ENCODE results near the gene UCK2.

UCK2 gene

DNA sequence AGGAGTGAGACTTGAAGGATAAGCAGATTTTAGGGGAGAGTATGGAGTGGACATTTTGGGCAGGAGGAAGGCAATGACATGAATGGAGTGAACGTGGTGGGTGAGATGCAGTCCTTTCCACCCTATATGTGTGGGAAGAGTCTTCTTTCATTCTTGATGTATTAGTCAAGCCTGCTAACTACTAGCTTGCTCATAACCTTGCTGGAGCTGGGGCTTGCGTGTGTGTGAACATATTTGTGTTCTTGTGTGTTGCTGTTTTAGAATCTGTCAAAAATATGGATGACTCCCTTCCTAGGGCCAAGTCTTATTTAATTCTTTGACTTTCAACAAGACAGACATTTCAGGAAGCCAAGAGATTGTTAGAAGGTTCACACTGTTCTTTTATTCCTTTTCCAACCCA, 132.7 kb downstream of the UCK2 start:
- Histone ChIP-seq H3K79me2 (ENCODE audit: control insufficient read depth, insufficient read depth, low read length) (no peaks in the 10 kb centered on the region), H3K36me3 (ENCODE audit: control insufficient read depth, insufficient read depth, low read length) (no peaks in the 10 kb centered on the region), H2BK120ac (ENCODE audit: low read depth, low read length) (no peak overlapping the region), H3K4me3 (ENCODE audit: low read length) (no peak overlapping the region), H3K4ac (ENCODE audit: low read depth, low read length) (no peak overlapping the region), H3K18ac (ENCODE audit: low read length) (no peak overlapping the region), H3K27me3 (ENCODE audit: insufficient read depth, low read length, poor library complexity) (no peaks in the 10 kb centered on the region), H2BK5ac (ENCODE audit: low read length) (no peak overlapping the region), H2AK5ac (ENCODE audit: low read length) (no peak overlapping the region), H4K5ac (ENCODE audit: low read length) (no peak overlapping the region), H3K79me1 (ENCODE audit: low read length) (no peaks in the 10 kb centered on the region), H3K56ac (ENCODE audit: low read length) (no peak overlapping the region), H4K8ac (ENCODE audit: low read depth, low read length) (no peak overlapping the region), H3K4me2 (ENCODE audit: low read length) (no peak overlapping the region), H3K4me1 (ENCODE audit: control insufficient read depth, low read depth, low read length) (no peaks in the 10 kb centered on the region), H3K23ac (ENCODE audit: low read length) (no peak overlapping the region), H2BK15ac (replicated peaks; ENCODE audit: low read depth) (no peak overlapping the region), H3K27ac (ENCODE audit: low read depth, low read length) (no peak overlapping the region), H3K9ac (ENCODE audit: low read length) (no peak overlapping the region)
- WGBS (ENCODE audit: extremely low coverage, insufficient coverage, low lambda C conversion rate) = no CpG with 5 or more reads among the region's 2 CpGs
- DNase-seq = no peak

DNA sequence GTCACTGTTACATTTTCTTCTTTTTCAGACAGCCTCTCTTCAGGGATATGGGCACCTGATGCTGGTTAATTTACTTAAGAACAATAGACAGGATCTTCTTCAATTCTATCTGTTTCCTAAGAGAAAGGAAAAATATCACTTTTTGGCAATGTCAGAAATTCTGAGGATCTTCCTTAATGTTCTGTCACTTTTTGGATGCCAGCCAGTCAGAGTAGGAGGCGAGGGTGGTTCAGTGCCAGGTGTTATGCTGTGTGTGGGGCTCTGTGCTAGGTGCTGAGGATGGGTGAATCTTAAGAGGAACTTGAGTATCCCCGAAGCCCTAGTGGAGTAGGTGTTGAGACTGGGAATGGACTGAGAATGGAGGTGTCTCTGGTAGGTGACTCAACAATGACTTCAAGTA, 133.5 kb downstream of the UCK2 start:
- WGBS (ENCODE audit: extremely low coverage, insufficient coverage, low lambda C conversion rate) = no CpG with 5 or more reads among the region's 2 CpGs
- no peaks in the 10 kb centered on the region for H3K4me1 ChIP-seq (ENCODE audit: control insufficient read depth, low read depth, low read length)
- H3K18ac ChIP-seq (ENCODE audit: low read length) = no peak overlapping the region
- DNase-seq = no peak
- H3K4me2 ChIP-seq (ENCODE audit: low read length) = no peak overlapping the region
- H3K4me3 ChIP-seq (ENCODE audit: low read length) = no peak overlapping the region
- no peak overlapping the region for H3K23ac ChIP-seq (ENCODE audit: low read length)
- H3K27ac ChIP-seq (ENCODE audit: low read depth, low read length) = no peak overlapping the region
- no peak overlapping the region for H2BK120ac ChIP-seq (ENCODE audit: low read depth, low read length)
- no peaks in the 10 kb centered on the region for H3K79me1 ChIP-seq (ENCODE audit: low read length)
- H2AK5ac ChIP-seq (ENCODE audit: low read length) = no peak overlapping the region
- H3K36me3 ChIP-seq (ENCODE audit: control insufficient read depth, insufficient read depth, low read length) = no peaks in the 10 kb centered on the region
- H3K56ac ChIP-seq (ENCODE audit: low read length) = no peak overlapping the region
- H3K79me2 ChIP-seq (ENCODE audit: control insufficient read depth, insufficient read depth, low read length) = no peaks in the 10 kb centered on the region
- H3K9ac ChIP-seq (ENCODE audit: low read length) = no peak overlapping the region
- H2BK15ac ChIP-seq (replicated peaks; ENCODE audit: low read depth) = no peak overlapping the region
- H4K8ac ChIP-seq (ENCODE audit: low read depth, low read length) = no peak overlapping the region
- H3K4ac ChIP-seq (ENCODE audit: low read depth, low read length) = no peak overlapping the region
- H3K27me3 ChIP-seq (ENCODE audit: insufficient read depth, low read length, poor library complexity) = no peaks in the 10 kb centered on the region
- H2BK5ac ChIP-seq (ENCODE audit: low read length) = no peak overlapping the region
- no peak overlapping the region for H4K5ac ChIP-seq (ENCODE audit: low read length)
